Measurements from ENCODE around the gene SETD1A.

DNA sequence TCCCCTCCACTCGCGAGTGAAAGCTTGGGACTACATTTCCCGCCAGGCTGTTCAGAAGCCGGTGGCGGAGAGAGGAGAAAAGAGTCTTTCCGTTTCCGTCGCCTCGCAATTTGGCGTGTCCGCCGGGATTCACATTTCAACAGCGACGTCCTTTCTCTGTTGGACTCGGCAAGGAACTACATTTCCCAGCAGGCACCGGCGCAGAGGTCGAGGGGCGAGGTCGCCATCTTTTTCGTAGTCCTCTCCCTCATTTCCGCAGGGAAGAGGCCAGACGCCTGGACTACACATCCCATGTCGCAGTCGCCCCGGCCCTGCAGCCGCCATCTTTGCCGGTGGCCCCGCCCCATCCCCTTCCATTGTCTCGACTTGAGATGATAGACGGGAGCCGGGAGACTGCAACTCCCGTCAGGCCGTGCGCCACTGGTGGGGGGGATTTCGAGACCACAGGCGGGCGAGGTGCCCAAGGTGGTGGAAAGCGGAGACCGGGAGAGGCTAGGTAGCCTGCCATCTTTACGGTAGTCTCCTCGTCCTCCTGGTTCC lies 35.1 kb upstream of the SETD1A start:
- TF ChIP-seq, protein P1, sequence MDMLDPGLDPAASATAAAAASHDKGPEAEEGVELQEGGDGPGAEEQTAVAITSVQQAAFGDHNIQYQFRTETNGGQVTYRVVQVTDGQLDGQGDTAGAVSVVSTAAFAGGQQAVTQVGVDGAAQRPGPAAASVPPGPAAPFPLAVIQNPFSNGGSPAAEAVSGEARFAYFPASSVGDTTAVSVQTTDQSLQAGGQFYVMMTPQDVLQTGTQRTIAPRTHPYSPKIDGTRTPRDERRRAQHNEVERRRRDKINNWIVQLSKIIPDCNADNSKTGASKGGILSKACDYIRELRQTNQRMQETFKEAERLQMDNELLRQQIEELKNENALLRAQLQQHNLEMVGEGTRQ (IDR thresholded peaks at IDR 0.05; ENCODE audit: low read depth, low read length), result no peak
- TF ChIP-seq, protein P2, sequence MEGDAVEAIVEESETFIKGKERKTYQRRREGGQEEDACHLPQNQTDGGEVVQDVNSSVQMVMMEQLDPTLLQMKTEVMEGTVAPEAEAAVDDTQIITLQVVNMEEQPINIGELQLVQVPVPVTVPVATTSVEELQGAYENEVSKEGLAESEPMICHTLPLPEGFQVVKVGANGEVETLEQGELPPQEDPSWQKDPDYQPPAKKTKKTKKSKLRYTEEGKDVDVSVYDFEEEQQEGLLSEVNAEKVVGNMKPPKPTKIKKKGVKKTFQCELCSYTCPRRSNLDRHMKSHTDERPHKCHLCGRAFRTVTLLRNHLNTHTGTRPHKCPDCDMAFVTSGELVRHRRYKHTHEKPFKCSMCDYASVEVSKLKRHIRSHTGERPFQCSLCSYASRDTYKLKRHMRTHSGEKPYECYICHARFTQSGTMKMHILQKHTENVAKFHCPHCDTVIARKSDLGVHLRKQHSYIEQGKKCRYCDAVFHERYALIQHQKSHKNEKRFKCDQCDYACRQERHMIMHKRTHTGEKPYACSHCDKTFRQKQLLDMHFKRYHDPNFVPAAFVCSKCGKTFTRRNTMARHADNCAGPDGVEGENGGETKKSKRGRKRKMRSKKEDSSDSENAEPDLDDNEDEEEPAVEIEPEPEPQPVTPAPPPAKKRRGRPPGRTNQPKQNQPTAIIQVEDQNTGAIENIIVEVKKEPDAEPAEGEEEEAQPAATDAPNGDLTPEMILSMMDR (conservative IDR thresholded peaks at IDR 0.05; ENCODE audit: low read depth, low read length), result no peak
- TF ChIP-seq, protein P3, sequence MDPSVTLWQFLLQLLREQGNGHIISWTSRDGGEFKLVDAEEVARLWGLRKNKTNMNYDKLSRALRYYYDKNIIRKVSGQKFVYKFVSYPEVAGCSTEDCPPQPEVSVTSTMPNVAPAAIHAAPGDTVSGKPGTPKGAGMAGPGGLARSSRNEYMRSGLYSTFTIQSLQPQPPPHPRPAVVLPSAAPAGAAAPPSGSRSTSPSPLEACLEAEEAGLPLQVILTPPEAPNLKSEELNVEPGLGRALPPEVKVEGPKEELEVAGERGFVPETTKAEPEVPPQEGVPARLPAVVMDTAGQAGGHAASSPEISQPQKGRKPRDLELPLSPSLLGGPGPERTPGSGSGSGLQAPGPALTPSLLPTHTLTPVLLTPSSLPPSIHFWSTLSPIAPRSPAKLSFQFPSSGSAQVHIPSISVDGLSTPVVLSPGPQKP (IDR thresholded peaks at IDR 0.05; ENCODE audit: borderline replicate concordance, low read depth, low read length), result no peak
- TF ChIP-seq POLR2A (IDR thresholded peaks at IDR 0.05; ENCODE audit: low read depth, low read length) (no peak), SMC3 (IDR thresholded peaks at IDR 0.05; ENCODE audit: low read depth, low read length) (no peak), RFX5 (IDR thresholded peaks at IDR 0.05; ENCODE audit: low read depth, low read length) (no peak), CEBPB (IDR thresholded peaks at IDR 0.05; ENCODE audit: low read depth, low read length) (no peak), MAZ (IDR thresholded peaks at IDR 0.05; ENCODE audit: borderline replicate concordance, low read depth, low read length) (no peak), FOS (IDR thresholded peaks at IDR 0.05; ENCODE audit: low read depth, low read length) (0 out of 2 replicates have a peak, but pooled peaks have one; percentile 8), RAD21 (IDR thresholded peaks at IDR 0.05; ENCODE audit: low read length) (no peak), RCOR1 (IDR thresholded peaks at IDR 0.05; ENCODE audit: insufficient replicate concordance, low read length) (no peak)

Measured in IMR-90 (cell line).